CD4-positive, alpha-beta T cell treated with Interferon gamma for 1 hour (primary cell): Measurements from ENCODE around the gene MPIG6B.
A peak's percentile ranks its signal among the peaks of the same experiment; 100 is the strongest.

Experiments used
- DNase-seq: peaks from one replicate; pipeline ENCODE4 v3.0.0-alpha.2; 2020

MPIG6B gene

DNA sequence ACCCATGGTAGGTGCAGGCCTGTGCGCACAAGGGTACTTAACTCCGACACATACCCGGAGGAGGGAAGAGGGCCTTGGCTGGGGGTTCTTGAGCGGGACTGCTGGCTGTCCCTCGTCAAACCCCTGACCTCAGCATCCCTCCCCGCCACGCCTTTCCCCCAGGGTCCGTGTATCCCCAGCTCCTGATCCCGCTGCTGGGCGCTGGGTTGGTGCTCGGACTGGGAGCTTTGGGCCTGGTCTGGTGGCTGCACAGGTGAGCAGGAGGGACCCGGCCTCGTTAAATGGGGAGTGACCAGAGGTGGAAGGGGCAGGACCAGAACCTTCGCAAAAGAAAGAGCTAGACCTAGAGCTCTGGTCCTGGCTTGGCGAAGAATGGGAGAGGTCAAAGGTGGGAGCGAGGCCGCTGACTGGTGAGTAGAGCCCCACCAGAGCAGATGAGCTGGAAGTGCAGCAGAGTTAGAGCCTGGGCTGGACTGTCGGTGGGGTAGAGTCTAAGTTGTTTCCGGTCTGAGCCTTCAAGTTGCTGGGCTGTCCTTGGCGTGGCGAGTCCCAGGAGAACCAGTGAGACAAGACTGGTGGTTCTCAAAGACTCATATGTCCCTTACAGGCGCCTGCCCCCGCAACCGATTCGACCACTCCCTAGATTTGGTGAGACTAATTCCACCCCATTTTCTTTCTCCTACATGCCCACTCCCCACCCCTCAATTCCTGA lies 963 bp downstream of the MPIG6B start:
- DNase-seq: no peak

GRCh38 chr6:31725502-31726350 lies 2.6 kb downstream of the MPIG6B start:
- DNase-seq: no peak

DNA sequence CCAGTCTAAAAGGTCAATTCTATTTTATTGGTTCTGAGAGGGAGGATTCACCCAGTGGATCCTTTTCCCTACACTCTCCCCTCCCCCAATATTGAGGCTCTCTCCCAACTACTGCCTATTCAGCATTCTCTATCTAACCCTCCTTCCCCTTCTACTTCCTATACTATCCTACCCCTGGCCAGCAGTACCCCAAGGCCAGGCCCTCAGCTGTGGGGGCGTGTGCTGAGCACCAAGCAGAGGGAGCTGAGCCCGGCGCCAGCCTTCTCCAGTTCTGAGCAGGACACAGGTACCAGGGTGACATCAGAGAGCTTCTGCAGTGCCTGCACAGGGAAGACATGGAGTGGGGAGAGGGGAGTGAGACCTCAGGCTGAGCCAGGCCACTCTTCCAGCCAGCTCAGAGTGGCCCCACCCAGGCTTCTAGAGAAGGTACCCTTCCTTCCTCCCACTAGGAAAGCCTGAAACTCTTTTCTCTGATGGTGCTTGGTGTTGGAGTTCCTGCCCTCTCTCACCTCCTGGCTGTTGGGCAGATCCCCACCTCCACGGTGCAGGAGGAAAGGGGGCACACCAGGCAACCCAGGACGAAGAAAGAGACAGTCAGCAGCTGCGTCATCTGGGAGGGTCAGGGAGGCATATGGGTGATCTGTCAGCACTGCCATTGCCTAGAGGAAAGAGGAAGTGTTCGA lies 4.0 kb downstream of the MPIG6B start:
- peak; percentile 71 for DNase-seq

GRCh38 chr6:31727717-31728671 lies 4.8 kb downstream of the MPIG6B start:
- DNase-seq: no peak

DNA sequence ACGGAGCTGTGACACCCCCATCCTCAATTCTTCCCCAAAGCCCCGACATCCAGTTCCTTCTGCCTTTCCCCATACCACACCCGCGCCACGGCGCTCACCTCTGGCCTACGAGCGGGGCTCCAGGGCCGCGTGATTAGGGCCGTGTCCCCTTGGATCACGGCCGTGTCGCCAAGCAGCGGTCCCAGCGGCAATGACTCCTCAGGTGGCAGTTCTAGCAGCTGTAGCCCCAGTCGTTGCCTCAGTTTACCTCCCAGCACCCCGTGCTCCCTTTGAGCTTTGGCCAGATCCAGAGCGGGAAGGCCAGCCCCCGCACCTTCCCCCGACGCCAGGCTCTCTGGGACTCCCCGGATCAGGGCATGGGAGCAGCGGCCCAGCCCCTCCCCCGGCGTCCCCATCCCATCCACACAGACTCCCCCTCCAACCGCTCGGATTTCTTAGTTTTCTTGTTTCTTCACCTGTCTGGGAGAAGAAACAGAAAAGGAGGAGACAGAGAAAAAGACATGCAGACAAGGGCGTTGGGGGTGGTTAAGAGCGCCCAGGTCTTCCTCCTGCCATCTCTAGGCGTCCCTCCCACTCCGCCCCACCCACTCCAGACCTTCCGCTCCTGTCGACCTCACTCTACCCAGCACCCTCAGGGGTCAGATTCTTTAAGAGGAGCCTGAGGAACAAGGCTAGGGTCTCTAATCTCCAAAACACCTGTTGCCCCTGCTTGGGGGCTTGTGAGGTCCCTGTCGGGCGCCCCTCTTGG lies 5.8 kb downstream of the MPIG6B start, which contains the start of gene DDAH2:
Gene DDAH2 (minus strand): TSS at position 533 of the 748 bp plus-strand sequence. CDS start 138 bp downstream, at position 395.
- no peak for DNase-seq

- peak; percentile 82 for DNase-seq
These were observed 6.4 kb downstream of the MPIG6B start for GRCh38 chr6:31729515-31729978.

DNA sequence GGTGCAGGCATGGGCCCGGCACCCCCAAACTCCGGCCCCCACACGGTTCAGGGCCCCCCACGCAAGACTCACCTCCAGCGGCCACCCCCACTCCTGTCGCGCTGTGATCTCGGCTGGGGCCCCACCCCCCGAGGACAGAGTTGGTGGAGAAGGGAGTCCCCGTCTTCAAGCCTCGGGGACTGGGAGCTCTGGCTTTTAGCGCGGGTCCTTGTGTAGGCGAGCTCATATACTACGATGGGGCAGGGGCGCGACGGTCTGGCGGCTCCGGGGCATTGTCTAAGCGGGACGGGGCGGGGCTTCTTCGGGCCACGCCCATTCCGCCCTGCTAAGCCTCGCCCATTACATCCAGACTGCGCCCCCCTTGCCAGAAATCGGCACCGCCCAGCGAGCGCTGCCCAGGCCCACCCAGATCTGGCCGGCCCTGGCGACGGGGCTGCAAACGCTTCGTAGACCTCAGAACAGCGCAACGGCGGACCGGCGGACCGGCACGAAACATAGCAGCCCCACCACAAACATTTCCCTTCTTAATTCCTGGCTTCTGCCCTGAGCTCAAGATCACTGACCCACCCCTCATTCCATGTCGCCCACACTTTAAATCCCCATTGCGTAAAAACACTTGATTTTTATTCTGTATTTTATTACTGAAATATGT lies 6.9 kb downstream of the MPIG6B start:
- DNase-seq: peak; percentile 73

DNA sequence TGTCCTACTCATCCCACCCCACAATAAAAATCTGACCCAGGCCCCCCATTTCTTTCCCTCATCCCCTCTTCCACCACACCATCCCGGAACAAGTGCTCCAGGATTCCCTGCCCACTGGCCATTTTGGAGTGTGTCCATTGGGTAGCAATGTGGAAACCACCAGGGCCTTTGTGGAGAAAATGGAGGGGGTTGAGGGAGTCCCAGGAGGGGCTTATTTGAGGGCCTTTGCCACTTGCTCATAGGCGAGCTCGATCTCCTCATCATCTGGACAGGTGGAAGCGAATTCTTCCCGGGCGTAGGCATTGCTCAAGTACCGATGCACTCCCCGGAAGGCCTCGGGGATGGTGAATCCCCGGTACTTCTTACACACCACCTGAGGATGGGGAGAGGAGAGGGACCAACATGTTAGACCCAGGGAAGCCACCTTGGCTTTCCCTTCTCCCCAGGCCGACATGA lies 7.5 kb downstream of the MPIG6B start:
- DNase-seq: no peak

DNA sequence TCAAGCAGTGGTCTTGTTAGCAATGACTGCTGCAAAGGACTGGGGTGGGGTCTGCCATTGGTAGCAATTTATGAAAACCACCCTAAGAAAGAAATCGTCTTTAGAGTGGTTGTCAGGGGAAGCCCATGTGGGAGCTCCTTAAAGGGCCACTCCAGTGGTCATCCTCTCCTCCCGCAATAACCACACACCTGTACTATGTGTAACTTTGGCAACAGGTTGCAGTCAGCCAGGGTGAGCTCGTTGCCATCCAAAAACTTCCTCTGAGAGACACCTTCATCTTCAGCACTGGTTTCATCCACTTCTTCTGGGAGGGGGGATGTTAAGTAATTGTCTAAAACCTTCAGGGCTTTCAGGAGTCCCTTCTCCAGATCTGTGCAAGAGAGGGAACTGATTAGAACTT lies 8.9 kb downstream of the MPIG6B start:
- no peak for DNase-seq

- DNase-seq: no peak
These were observed 10.6 kb downstream of the MPIG6B start for GRCh38 chr6:31733734-31734133.

GRCh38 chr6:31734247-31734820 lies 11.2 kb downstream of the MPIG6B start:
- DNase-seq: no peak

DNA sequence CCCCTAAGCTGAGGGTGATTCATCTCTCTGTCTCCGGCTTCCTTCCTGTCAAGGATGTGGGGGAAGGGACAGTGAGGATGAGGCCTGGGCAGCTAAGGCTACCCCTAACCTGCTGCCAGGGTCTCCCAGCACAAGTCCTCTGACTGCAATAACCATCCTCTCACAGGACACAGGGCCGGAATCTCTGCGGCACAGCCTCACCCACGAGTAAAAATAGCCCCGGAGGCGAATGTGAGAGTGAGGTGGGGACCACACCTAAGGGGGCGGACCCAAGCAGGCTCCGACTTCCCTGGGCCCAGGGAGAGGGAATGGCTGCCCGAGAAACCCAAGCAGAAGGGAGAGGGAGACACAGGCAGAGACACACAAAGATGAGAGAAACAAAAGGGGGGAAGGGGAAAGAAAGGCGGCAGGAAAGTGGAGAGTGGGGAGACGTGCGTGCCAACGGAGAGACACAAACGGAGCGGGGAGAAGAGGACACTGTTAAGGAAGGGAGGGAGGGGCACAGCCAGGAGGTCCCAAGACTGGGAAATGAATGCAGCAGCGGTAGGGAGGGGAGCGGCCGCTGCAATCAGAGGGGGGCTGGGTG lies 11.7 kb downstream of the MPIG6B start:
- DNase-seq: peak; percentile 80

GRCh38 chr6:31736021-31736767 lies 13.0 kb downstream of the MPIG6B start, which contains the start of gene CLIC1:
CLIC1 (minus strand) TSS chr6:31736530; CDS start chr6:31736300, 230 bp downstream.
- DNase-seq: peak; percentile 82

DNA sequence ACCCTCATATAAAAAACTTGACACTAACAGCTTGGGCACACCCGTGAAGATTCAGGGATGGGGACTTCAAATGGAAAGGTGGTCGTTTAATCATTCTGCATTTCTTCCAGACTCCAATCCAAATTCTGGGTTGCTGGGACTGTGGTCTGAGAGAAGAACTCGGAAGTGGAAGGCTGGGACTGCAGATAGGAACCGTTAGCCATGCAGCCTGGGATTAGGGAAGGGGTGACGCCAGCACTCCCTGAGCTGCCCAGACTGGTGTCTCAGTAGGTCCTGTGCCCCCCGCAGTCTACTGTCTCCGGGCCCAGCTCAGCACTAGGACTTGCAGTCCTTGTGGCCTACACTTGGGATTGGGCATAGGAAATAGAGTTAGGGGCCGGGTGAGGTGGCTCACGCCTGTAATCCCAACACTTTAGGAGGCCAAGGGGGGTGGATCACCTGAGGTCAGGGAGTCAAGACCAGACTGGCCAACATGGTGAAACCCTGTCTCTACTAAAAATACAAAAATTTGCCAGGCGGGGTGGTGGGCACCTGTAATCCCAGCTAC lies 13.7 kb downstream of the MPIG6B start:
- no peak for DNase-seq

DNA sequence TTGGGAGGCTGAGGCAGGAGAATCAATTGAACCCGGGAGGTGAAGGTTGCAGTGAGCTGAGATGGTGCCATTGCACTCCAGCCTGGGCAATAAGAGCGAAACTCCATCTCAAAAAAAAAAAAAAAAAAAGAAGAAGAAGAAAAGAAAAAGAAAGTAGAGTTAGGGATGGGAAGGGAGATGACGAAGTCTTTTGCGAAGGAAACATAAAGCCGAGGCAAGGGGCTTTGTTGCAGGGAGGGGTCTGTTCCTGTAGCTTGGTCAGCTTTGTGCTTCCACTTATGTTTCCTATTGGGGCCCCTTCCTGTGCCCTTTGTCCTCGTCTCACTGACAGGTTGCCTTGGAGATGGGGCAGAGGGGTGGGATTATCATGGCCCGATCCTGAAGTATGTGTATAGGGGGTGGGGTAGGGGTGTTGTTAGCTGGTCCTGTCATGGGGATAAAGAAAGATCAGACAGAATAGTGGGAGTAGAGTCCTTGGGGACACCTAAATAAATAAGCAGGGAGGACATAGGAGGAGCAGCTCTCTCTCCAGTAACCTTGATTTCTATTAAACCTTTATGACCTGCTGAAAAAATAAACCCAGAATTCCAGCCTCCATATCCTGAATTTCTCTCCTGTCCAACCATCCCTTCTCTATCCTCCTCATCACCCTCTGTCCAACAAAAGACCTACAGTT lies 14.3 kb downstream of the MPIG6B start:
- peak; percentile 21 for DNase-seq

DNA sequence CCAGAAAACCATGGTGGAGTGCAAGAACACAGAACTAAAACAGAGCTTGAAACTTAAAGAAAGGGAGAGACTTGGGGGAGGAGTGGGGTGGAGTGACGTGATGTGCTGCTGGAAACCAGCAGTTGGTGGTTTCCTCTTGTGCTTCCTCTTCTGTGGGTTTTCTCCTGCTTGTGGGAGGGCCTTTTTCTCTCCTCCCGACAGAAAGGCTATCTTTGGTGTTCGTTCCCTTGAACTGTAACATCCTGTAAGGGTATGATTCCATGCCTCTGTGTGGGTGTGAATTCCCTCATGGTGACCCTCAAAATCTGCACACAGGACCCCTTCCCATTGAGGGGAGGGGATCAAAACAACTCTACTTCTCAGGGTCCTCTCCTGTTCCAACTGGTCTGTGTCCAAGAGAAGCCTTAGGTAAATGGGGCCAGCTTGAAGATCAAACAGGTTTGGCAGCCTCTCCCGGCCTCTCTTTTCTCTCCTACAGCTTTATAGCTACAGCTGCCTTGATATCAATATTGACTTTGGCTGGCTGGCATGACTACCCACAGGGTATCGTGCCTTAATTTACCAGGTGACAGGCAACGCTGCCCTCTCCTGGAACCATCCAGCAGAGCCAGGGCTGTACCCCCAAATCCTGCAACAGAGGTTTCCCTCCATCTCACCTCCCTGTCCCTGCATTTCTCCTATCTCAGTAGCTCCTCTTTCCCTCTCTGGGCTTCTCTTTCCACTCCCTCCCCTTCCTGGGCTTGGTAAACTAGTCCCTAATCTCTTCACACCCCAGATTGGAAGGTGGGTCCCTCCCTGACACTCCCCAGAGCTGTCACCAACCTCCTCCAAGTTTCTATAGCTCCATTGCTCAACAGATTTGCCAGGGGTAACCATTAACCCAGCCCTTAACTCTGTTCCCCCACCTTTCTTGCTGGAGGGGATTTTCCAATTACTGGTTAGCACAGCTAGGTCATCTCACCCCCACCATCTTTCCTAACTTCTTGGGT lies 15.1 kb downstream of the MPIG6B start:
- DNase-seq: peak; percentile 81
